Ecto neural progenitor cell (in vitro differentiated cells): Measurements from ENCODE around the gene ACAA1.
"Not testable (repeated sequence)": the region's sequence is repeated elsewhere in the genome, so short reads cannot be mapped to it uniquely, and the experiment has no call there.

Experiments used
- DNase-seq: peaks from one replicate; pipeline ENCODE4 v3.0.0-alpha.2; 2018; ENCODE audit warnings: low spot score

The ACAA1 gene

GRCh38 chr3:38134517-38135143 is 2.3 kb downstream of the ACAA1 start:
- DNase-seq, result not testable (repeated sequence)

- no peak for DNase-seq
Observed at GRCh38 chr3:38133557-38134405, 3.1 kb downstream of the ACAA1 start.

- no peak for DNase-seq
Observed at GRCh38 chr3:38133209-38133556, 3.7 kb downstream of the ACAA1 start.

GRCh38 chr3:38131621-38132369 is 5.1 kb downstream of the ACAA1 start:
- peak; percentile 74 for DNase-seq

GRCh38 chr3:38130631-38131065 is 6.3 kb downstream of the ACAA1 start:
- DNase-seq, result no peak

GRCh38 chr3:38129058-38129457 is 7.9 kb downstream of the ACAA1 start:
- peak; percentile 18 for DNase-seq

GRCh38 chr3:38128303-38128655 is 8.6 kb downstream of the ACAA1 start:
- no peak for DNase-seq

- DNase-seq, result no peak
Observed at GRCh38 chr3:38127611-38128302, 9.2 kb downstream of the ACAA1 start.

- DNase-seq, result peak; percentile 26
Observed at GRCh38 chr3:38126121-38126892, 10.6 kb downstream of the ACAA1 start.

- peak; percentile 28 for DNase-seq
Observed at GRCh38 chr3:38125305-38126120, 11.4 kb downstream of the ACAA1 start.

- DNase-seq, result no peak
Observed at GRCh38 chr3:38124324-38125122, 12.4 kb downstream of the ACAA1 start.

- DNase-seq, result peak; percentile 17
Observed at GRCh38 chr3:38122712-38123290, 14.1 kb downstream of the ACAA1 start.

GRCh38 chr3:38121832-38122461 is 15.0 kb downstream of the ACAA1 start:
- DNase-seq, result no peak

- no peak for DNase-seq
Observed at GRCh38 chr3:38121451-38121831, 15.5 kb downstream of the ACAA1 start.

GRCh38 chr3:38120693-38121450 is 16.1 kb downstream of the ACAA1 start:
- no peak for DNase-seq

- DNase-seq, result no peak
Observed at GRCh38 chr3:38119821-38120692, 16.9 kb downstream of the ACAA1 start.

- DNase-seq, result no peak
Observed at GRCh38 chr3:38119248-38119544, 17.7 kb downstream of the ACAA1 start.
